ENCODE measurements around the gene ATG13. TPM values are rescaled to one million over a fixed set of nuclear protein-coding genes. Genes with fewer than 3 reads are reported as not detected.

The ATG13 gene
- total RNA-seq, 1 experiment from 2014 or later: 69.2 TPM

DNA sequence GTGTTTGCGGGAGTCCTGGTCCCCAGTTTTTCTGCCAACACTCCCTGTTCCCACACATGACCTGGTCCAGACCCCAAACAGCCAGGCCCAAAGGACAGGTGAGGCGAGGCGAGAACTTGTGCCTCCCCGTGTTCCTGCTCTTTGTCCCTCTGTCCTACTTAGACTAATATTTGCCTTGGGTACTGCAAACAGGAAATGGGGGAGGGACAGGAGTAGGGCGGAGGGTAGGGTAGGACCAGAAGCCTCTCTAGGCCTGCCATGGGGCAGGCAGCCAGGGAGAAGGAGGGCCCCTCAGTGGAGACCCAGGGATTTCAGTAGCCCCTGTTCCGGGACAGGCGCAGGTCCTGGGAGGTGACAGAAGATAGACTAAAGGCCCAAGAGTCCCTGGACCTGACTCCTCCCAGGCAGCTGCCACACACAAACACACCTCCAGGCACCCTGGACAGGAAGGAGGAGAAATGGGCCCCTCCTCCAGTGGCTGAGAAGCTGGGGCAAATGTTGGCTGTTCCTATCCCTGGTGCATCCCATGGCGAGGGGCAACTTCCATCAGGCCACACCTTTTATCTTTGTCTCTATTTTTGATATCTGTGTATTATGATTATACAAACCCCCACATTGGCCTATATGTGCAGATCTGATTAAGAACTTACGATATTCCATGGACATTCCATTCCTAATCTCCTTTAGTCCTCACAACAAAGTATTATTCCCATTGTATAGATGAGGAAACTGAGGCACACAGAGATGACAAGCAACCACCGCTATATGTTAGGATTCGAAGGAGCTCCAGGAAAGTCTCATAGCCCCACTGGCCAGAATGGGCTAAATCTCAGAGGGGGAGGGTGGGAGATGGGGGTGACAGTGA is 101.0 kb downstream of the ATG13 start:
- RAD21 ChIA-PET (ENCODE audit: low non-redundant PET in 1 of 2, low total read pairs in 2 of 2, uncharacterized antibody in 2 of 2, unreplicated experiment in 2 of 2): no interaction called here
- BruUV-seq (replicated peaks): no TSS peak
- intact Hi-C loops (cut with micrococcal nuclease): no loop called here
- H3K9me3 ChIP-seq (ENCODE audit: control insufficient read depth in 1 of 2, insufficient read depth in 1 of 2, low read depth in 1 of 2, low read length in 2 of 2): no peaks in the 10 kb centered on the region
- CTCF ChIA-PET: no interaction called here
- H3K9ac ChIP-seq (ENCODE audit: low read length): peak overlapping the region; percentile 23; the same call in 1 of the 2 replicates
- H2AFZ ChIP-seq (ENCODE audit: low read depth, low read length, poor library complexity, severe bottlenecking): peak overlapping the region; percentile 83
- no peaks in the 10 kb centered on the region for H3K79me2 ChIP-seq (ENCODE audit: insufficient read depth, low read length)
- ATAC-seq (peak; percentile 76), DNase-seq (ENCODE audit: low read depth, low spot score) (no peak)
- peaks cover 5 to 21% of the 10 kb centered on the region in 2 experiments; a peak in 3 of 4 replicates for H3K4me1 ChIP-seq (ENCODE audit: control insufficient read depth in 1 of 2, insufficient read depth in 2 of 2, low read length in 2 of 2)
- H3K9me2 ChIP-seq (ENCODE audit: insufficient read depth): no peaks in the 10 kb centered on the region
- H3K4me3 ChIP-seq (replicated peaks in 1 of 2; ENCODE audit: low read depth in 1 of 2, low read length in 2 of 2): no peak overlapping the region
- peak overlapping the region; percentile 53 for H3K4me2 ChIP-seq (ENCODE audit: low read length)
- no peaks in the 10 kb centered on the region for H3K36me3 ChIP-seq (ENCODE audit: control insufficient read depth in 1 of 2, insufficient read depth in 2 of 2, low read length in 2 of 2)
- H3K27me3 ChIP-seq (ENCODE audit: insufficient read depth, low read length): no peaks in the 10 kb centered on the region
- H3K27ac ChIP-seq (ENCODE audit: low read depth, low read length): no peak overlapping the region; the same call in 1 of the 2 replicates
- TF ChIP-seq, protein P1, sequence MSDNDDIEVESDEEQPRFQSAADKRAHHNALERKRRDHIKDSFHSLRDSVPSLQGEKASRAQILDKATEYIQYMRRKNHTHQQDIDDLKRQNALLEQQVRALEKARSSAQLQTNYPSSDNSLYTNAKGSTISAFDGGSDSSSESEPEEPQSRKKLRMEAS (IDR thresholded peaks at IDR 0.05): no peak
- 0 out of 2 replicates have a peak, but pooled peaks have one; percentile 8 for TF ChIP-seq ZFX (IDR thresholded peaks at IDR 0.05)
- no peak for TF ChIP-seq JUND (IDR thresholded peaks at IDR 0.05)
- POLR2A ChIA-PET: no interaction called here
- H4K20me1 ChIP-seq (ENCODE audit: insufficient read depth): no peaks in the 10 kb centered on the region

DNA sequence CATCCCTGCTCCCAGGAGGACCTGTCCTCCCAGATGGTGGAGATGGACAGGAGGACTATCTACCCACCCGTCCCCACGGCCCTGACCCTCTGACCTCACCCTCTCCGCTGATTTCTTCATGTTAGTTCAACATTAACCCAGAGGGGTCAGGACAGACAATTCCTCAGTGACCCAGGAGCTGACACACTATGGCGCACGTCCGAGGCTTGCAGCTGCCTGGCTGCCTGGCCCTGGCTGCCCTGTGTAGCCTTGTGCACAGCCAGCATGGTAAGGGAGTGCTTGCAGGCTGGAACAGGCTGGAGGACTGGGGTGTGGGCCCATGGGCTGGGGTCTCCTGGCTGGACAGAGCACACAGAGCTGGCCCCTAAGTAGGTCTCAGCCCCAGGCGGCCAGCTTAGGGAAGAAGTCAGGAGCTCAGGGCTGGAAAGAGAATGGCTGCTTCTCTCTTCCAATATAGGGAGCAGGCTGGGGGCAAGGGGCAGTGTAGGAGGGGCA is 101.7 kb downstream of the ATG13 start, which contains the start of gene F2:
F2 (plus strand) TSS at position 166 of the 495 bp plus-strand sequence; CDS start at position 189, 23 bp downstream.
- ChIA-PET RAD21 (ENCODE audit: low non-redundant PET in 1 of 2, low total read pairs in 2 of 2, uncharacterized antibody in 2 of 2, unreplicated experiment in 2 of 2) (no interaction called here), POLR2A (no interaction called here), CTCF (no interaction called here)
- Histone ChIP-seq H3K9me3 (ENCODE audit: control insufficient read depth in 1 of 2, insufficient read depth in 1 of 2, low read depth in 1 of 2, low read length in 2 of 2) (no peaks in the 10 kb centered on the region), H3K4me1 (ENCODE audit: control insufficient read depth in 1 of 2, insufficient read depth in 2 of 2, low read length in 2 of 2) (peaks cover 5 to 20% of the 10 kb centered on the region in 2 experiments; a peak in 3 of 4 replicates), H4K20me1 (ENCODE audit: insufficient read depth) (no peaks in the 10 kb centered on the region), H2AFZ (ENCODE audit: low read depth, low read length, poor library complexity, severe bottlenecking) (peak within 1 kb of the TSS; percentile 83), H3K27ac (ENCODE audit: low read depth, low read length) (no peak within 1 kb of the TSS; the same call in 1 of the 2 replicates), H3K9me2 (ENCODE audit: insufficient read depth) (no peaks in the 10 kb centered on the region), H3K79me2 (ENCODE audit: insufficient read depth, low read length) (no peaks in the 10 kb centered on the region), H3K4me3 (replicated peaks in 1 of 2; ENCODE audit: low read depth in 1 of 2, low read length in 2 of 2) (no peak within 1 kb of the TSS), H3K9ac (ENCODE audit: low read length) (peak within 1 kb of the TSS; percentile 23; the same call in 1 of the 2 replicates), H3K4me2 (ENCODE audit: low read length) (peak within 1 kb of the TSS; percentile 53), H3K36me3 (ENCODE audit: control insufficient read depth in 1 of 2, insufficient read depth in 2 of 2, low read length in 2 of 2) (no peaks in the 10 kb centered on the region), H3K27me3 (ENCODE audit: insufficient read depth, low read length) (no peaks in the 10 kb centered on the region)
- intact Hi-C loops (cut with micrococcal nuclease): no loop called here
- ATAC-seq: no peak
- DNase-seq (ENCODE audit: low read depth, low spot score): no peak
- no TSS peak for BruUV-seq (replicated peaks)
- no peak for TF ChIP-seq ZFX (IDR thresholded peaks at IDR 0.05)
- no peak for TF ChIP-seq POLR2AphosphoS5 (IDR thresholded peaks at IDR 0.05; ENCODE audit: low read depth, low read length)
- TF ChIP-seq TCF7L2 (IDR thresholded peaks at IDR 0.05; ENCODE audit: borderline replicate concordance, extremely low read depth, insufficient read depth, insufficient read length): no peak
- TF ChIP-seq FOSL1 (IDR thresholded peaks at IDR 0.05; ENCODE audit: low read depth): no peak
- TF ChIP-seq RAD21 (IDR thresholded peaks at IDR 0.05; ENCODE audit: low read depth): no peak
- TF ChIP-seq, protein P2, sequence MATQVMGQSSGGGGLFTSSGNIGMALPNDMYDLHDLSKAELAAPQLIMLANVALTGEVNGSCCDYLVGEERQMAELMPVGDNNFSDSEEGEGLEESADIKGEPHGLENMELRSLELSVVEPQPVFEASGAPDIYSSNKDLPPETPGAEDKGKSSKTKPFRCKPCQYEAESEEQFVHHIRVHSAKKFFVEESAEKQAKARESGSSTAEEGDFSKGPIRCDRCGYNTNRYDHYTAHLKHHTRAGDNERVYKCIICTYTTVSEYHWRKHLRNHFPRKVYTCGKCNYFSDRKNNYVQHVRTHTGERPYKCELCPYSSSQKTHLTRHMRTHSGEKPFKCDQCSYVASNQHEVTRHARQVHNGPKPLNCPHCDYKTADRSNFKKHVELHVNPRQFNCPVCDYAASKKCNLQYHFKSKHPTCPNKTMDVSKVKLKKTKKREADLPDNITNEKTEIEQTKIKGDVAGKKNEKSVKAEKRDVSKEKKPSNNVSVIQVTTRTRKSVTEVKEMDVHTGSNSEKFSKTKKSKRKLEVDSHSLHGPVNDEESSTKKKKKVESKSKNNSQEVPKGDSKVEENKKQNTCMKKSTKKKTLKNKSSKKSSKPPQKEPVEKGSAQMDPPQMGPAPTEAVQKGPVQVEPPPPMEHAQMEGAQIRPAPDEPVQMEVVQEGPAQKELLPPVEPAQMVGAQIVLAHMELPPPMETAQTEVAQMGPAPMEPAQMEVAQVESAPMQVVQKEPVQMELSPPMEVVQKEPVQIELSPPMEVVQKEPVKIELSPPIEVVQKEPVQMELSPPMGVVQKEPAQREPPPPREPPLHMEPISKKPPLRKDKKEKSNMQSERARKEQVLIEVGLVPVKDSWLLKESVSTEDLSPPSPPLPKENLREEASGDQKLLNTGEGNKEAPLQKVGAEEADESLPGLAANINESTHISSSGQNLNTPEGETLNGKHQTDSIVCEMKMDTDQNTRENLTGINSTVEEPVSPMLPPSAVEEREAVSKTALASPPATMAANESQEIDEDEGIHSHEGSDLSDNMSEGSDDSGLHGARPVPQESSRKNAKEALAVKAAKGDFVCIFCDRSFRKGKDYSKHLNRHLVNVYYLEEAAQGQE (IDR thresholded peaks at IDR 0.05; ENCODE audit: low read depth): no peak
